Renal cortex interstitium (tissue), 3 donors: ENCODE data around the gene GPER1. TPM values are rescaled to one million over a fixed set of nuclear protein-coding genes. Genes with fewer than 3 reads are reported as not detected.

Experiments
- polyA plus RNA-seq, 3 donors: library from polyadenylated mRNA; unstranded; fragments of 120-200 nt; gene quantifications; one replicate each; pipeline ENCODE4 v1.2.1, GENCODE V29; 2013; ENCODE audit not compliant: insufficient read length in 3 of 3

The GPER1 gene
- polyA plus RNA-seq, 3 donors, result 4.9 to 6.5 (median 6.1) TPM

Other genes starting within 250 kb of the GPER1 start
- 10 to 100 TPM; 33.6 to 64.9 (median 46.5) TPM for gene GET4, start 211.6 kb upstream of the GPER1 start, polyA plus RNA-seq
- gene ADAP1, start 133.4 kb upstream of the GPER1 start, polyA plus RNA-seq, result 10 to 100 TPM in 2 of 3 donors, 1 to 10 TPM in 1; 9.9 to 20.8 (median 15.4) TPM
- gene COX19, start 112.6 kb upstream of the GPER1 start, polyA plus RNA-seq, result 10 to 100 TPM; 10.8 to 17.9 (median 12.4) TPM
- 1 to 10 TPM; 1.8 to 4.1 (median 2.7) TPM for gene CYP2W1, start 104.9 kb upstream of the GPER1 start, polyA plus RNA-seq
- 1 to 10 TPM; 2.8 to 5.9 (median 3.2) TPM for gene GPR146, start 43.6 kb upstream of the GPER1 start, polyA plus RNA-seq
- 10 to 100 TPM; 19.3 to 24.6 (median 23.4) TPM for gene ZFAND2A, start 72.1 kb downstream of the GPER1 start, polyA plus RNA-seq
- gene UNCX, start 144.8 kb downstream of the GPER1 start, polyA plus RNA-seq, result 10 to 100 TPM in 2 of 3 donors, 1 to 10 TPM in 1; 9.3 to 14.9 (median 12.6) TPM